Measurements from ENCODE around the gene PCLO.

DNA sequence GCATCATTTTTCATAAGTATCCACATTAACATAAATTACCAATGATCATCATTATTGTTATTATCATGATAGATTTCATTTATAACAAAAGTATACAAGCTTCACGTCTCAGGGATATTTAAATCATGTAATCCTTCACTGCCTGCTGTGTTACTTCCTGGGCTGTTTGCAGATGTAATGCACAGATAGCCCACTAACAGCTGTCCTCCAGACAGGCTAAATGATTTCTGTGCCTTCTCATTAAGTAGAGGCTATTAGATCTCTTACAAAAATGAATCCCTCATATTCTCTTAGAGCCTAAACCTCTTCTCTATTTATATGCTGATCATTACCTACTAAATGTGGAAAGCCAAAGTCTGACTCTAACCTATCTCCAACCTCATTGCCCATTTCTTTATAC is 9.3 kb downstream of the PCLO start:
- TF ChIP-seq, protein P1, sequence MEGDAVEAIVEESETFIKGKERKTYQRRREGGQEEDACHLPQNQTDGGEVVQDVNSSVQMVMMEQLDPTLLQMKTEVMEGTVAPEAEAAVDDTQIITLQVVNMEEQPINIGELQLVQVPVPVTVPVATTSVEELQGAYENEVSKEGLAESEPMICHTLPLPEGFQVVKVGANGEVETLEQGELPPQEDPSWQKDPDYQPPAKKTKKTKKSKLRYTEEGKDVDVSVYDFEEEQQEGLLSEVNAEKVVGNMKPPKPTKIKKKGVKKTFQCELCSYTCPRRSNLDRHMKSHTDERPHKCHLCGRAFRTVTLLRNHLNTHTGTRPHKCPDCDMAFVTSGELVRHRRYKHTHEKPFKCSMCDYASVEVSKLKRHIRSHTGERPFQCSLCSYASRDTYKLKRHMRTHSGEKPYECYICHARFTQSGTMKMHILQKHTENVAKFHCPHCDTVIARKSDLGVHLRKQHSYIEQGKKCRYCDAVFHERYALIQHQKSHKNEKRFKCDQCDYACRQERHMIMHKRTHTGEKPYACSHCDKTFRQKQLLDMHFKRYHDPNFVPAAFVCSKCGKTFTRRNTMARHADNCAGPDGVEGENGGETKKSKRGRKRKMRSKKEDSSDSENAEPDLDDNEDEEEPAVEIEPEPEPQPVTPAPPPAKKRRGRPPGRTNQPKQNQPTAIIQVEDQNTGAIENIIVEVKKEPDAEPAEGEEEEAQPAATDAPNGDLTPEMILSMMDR (IDR thresholded peaks at IDR 0.05) = no peak
- no peak for TF ChIP-seq POLR2A (IDR thresholded peaks at IDR 0.05)

Measured in body of pancreas (tissue), 4 donors.